Activated T-helper 17 cell treated with anti-CD3 and anti-CD28 coated beads, Interleukin-2, amount 50 U/mL, for 72 hours (primary cell): ENCODE data around the gene CDC42BPB. TPM values are rescaled to one million over a fixed set of nuclear protein-coding genes. Genes with fewer than 3 reads are reported as not detected.

ENCODE experiments used
- ATAC-seq: fragments of 150-1000 bp; cut with Tn5 transposase; replicated peaks from 2 replicates; pipeline ENCODE4 v1.10.0; 2021; ENCODE audit warnings: mild to moderate bottlenecking, moderate library complexity
- H3K27ac Mint-ChIP-seq: one replicate; pipeline ENCODE4 v1.8.0; 2022; ENCODE audit warnings: mixed read lengths
- H3K27me3 Mint-ChIP-seq: one replicate; pipeline ENCODE4 v1.8.0; 2022; ENCODE audit warnings: mixed read lengths
- H3K36me3 Mint-ChIP-seq: one replicate; pipeline ENCODE4 v1.8.0; 2022; ENCODE audit warnings: low read depth, mild to moderate bottlenecking, mixed read lengths
- H3K4me1 Mint-ChIP-seq: one replicate; pipeline ENCODE4 v1.8.0; 2022; ENCODE audit warnings: mixed read lengths
- H3K4me3 Mint-ChIP-seq: one replicate; pipeline ENCODE4 v1.8.0; 2022; ENCODE audit warnings: mild to moderate bottlenecking, mixed read lengths
- H3K9me3 Mint-ChIP-seq: one replicate; pipeline ENCODE4 v1.8.0; 2022; ENCODE audit warnings: mixed read lengths
- total RNA-seq, 2 donors: library from RNA; stranded (reverse); gene quantifications; one replicate each; pipeline ENCODE4 v1.2.3, GENCODE V29; 2022

Gene CDC42BPB
- total RNA-seq, 2 donors from 2014 or later: 7.2 to 7.3 TPM

- no peak overlapping the region for H3K4me3 Mint-ChIP-seq
- no peaks in the 10 kb centered on the region for H3K36me3 Mint-ChIP-seq
- H3K4me1 Mint-ChIP-seq: no peaks in the 10 kb centered on the region
- peaks cover 8% of the 10 kb centered on the region for H3K27me3 Mint-ChIP-seq
- no peaks in the 10 kb centered on the region for H3K9me3 Mint-ChIP-seq
- no peak for ATAC-seq
- H3K27ac Mint-ChIP-seq: no peak overlapping the region
Measured at GRCh38 chr14:102923925-102924486, 133.3 kb downstream of the CDC42BPB start.

DNA sequence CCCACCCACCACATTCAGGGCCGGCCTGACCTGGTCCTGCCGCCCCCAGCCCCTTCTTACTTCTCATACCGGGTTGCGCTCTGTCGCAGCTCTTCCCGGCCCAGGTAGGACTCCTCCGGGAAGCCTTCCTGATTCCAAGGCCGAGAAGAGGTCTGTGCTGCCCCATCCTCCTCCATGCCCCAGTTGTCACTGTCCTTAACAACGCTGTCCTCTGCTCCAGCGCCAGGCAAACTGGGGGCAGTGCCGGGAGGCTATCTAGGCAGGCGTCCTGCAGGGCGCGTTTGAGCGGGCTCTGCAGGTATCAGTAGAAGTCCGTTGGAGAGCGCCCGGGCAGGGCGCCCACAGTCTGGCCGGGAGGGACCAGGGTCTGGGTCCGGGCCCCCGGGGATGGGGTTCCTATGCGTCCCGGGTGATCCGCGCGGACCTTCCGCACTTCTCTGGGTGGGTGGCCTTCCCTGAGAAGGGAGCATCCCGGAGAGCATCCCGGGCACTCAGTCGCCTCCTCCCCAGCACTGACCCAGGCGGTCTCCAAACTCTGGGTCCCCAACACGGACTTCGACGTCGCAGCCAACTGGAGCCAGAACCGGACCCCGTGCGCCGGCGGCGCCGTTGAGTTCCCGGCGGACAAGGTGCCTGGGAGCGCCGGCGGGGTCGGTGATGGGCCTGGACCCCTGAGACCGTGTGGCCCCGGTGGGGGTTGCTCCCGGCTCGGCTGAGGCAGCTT is 134.0 kb downstream of the CDC42BPB start:
- Mint-ChIP-seq H3K9me3 (no peaks in the 10 kb centered on the region), H3K4me1 (no peaks in the 10 kb centered on the region), H3K4me3 (peak overlapping the region; percentile 48), H3K27me3 (peaks cover 8% of the 10 kb centered on the region), H3K36me3 (no peaks in the 10 kb centered on the region), H3K27ac (no peak overlapping the region)
- peak; percentile 34 for ATAC-seq

GRCh38 chr14:102922490-102923200 is 134.7 kb downstream of the CDC42BPB start, which contains the start of gene AMN:
Gene AMN, plus strand, starts transcription at chr14:102922663. Its CDS starts 26 bp downstream, at chr14:102922689.
- H3K27ac Mint-ChIP-seq: no peak within 1 kb of the TSS
- H3K4me1 Mint-ChIP-seq: no peaks in the 10 kb centered on the region
- H3K36me3 Mint-ChIP-seq: no peaks in the 10 kb centered on the region
- H3K27me3 Mint-ChIP-seq: peaks cover 8% of the 10 kb centered on the region
- peak within 1 kb of the TSS; percentile 48 for H3K4me3 Mint-ChIP-seq
- peak; percentile 34 for ATAC-seq
- H3K9me3 Mint-ChIP-seq: no peaks in the 10 kb centered on the region

GRCh38 chr14:102920998-102921304 is 136.4 kb downstream of the CDC42BPB start:
- H3K9me3 Mint-ChIP-seq: no peaks in the 10 kb centered on the region
- no peak overlapping the region for H3K27ac Mint-ChIP-seq
- no peak for ATAC-seq
- H3K27me3 Mint-ChIP-seq: peaks cover 2% of the 10 kb centered on the region
- H3K36me3 Mint-ChIP-seq: no peaks in the 10 kb centered on the region
- H3K4me3 Mint-ChIP-seq: no peak overlapping the region
- no peaks in the 10 kb centered on the region for H3K4me1 Mint-ChIP-seq

DNA sequence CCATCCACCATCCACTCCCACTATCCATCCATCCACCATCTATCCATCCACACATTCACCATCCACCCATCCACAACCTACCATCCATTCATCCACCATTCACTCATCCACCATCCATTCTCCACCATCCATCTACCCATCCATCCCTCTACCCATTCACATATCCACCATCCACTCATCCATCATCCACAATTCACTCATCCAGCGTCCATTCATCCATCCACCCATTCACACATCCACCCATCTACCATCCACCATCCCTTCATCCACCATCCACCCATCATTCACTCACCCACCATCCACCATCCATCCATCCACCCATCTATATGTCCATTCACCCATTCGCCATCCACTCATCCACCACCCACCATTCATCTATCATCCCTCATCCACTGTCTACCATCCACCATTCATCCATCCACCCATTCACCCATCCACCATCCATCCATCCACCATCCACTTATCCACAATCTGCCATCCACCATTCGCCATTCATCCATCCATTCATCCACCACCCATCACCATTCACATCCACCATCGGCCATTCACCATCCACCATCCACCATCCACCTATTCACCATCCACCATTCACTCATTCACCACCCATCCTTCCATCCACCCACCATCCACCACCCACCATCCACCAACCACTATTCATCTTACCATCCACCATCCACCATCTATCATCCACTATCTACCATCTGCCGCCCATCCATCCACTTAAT is 136.9 kb downstream of the CDC42BPB start:
- no peak overlapping the region for H3K27ac Mint-ChIP-seq
- no peaks in the 10 kb centered on the region for H3K4me1 Mint-ChIP-seq
- ATAC-seq: no peak
- no peaks in the 10 kb centered on the region for H3K9me3 Mint-ChIP-seq
- H3K36me3 Mint-ChIP-seq: no peaks in the 10 kb centered on the region
- H3K4me3 Mint-ChIP-seq: no peak overlapping the region
- H3K27me3 Mint-ChIP-seq: no peaks in the 10 kb centered on the region

GRCh38 chr14:102918438-102918837 is 138.9 kb downstream of the CDC42BPB start:
- Mint-ChIP-seq H3K9me3 (no peaks in the 10 kb centered on the region), H3K4me3 (no peak overlapping the region), H3K27ac (no peak overlapping the region), H3K27me3 (no peaks in the 10 kb centered on the region), H3K4me1 (no peaks in the 10 kb centered on the region), H3K36me3 (peaks cover 8% of the 10 kb centered on the region)
- no peak for ATAC-seq

DNA sequence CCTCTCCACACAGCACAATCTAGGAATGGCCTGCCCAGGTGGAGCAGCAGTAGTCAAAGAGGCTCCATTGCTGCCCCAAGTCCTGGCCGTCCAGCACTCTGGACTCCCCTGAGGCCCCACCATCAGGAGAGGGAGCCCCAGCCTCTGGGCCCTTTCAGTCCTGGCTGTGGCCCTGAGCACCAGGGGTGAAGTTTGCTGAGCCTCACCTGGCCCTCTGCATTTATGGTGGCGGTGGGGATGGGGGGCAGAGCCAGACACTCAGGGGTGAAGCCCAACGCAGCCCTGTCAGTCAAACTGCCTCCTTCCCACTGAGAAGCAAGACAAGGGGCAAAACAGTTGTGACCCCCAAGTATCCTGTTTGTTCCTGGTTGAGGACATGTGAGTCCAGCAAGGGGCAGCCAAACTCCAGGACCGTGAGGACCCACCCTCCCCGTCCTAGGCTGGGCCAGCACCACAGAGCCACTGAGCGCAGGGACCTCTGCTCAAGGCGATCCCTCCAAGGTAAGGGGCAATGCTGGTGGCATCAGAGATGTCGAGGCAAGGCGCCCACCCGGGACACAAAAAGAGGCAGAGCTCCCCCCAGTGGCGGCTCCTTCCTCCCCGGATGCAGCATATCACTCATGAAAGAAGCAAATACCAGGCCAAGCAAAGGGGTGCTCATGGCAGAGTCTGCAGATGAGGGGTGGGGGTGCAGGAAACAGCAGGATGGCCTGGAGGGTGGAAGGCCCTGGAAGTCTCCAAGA is 139.7 kb downstream of the CDC42BPB start:
- Mint-ChIP-seq H3K27me3 (no peaks in the 10 kb centered on the region), H3K4me3 (no peak overlapping the region), H3K4me1 (no peaks in the 10 kb centered on the region), H3K27ac (peak overlapping the region; percentile 19), H3K36me3 (peaks cover 8% of the 10 kb centered on the region), H3K9me3 (no peaks in the 10 kb centered on the region)
- peak; percentile 37 for ATAC-seq

- Mint-ChIP-seq H3K36me3 (peaks cover 14% of the 10 kb centered on the region), H3K4me3 (no peak overlapping the region), H3K9me3 (no peaks in the 10 kb centered on the region), H3K4me1 (no peaks in the 10 kb centered on the region), H3K27ac (peak overlapping the region; percentile 19), H3K27me3 (no peaks in the 10 kb centered on the region)
- peak; percentile 2 for ATAC-seq
Measured at GRCh38 chr14:102917056-102917385, 140.3 kb downstream of the CDC42BPB start.

GRCh38 chr14:102916347-102917055 is 140.8 kb downstream of the CDC42BPB start:
- Mint-ChIP-seq H3K27me3 (no peaks in the 10 kb centered on the region), H3K4me3 (no peak overlapping the region), H3K4me1 (no peaks in the 10 kb centered on the region), H3K9me3 (no peaks in the 10 kb centered on the region), H3K36me3 (peaks cover 20% of the 10 kb centered on the region), H3K27ac (peak overlapping the region; percentile 70)
- no peak for ATAC-seq

- H3K27ac Mint-ChIP-seq: peak overlapping the region; percentile 70
- H3K9me3 Mint-ChIP-seq: no peaks in the 10 kb centered on the region
- no peaks in the 10 kb centered on the region for H3K4me1 Mint-ChIP-seq
- ATAC-seq: no peak
- H3K4me3 Mint-ChIP-seq: no peak overlapping the region
- H3K36me3 Mint-ChIP-seq: peaks cover 30% of the 10 kb centered on the region
- H3K27me3 Mint-ChIP-seq: no peaks in the 10 kb centered on the region
Measured at GRCh38 chr14:102915292-102916110, 141.8 kb downstream of the CDC42BPB start.

GRCh38 chr14:102914474-102915291 is 142.7 kb downstream of the CDC42BPB start:
- H3K4me1 Mint-ChIP-seq: no peaks in the 10 kb centered on the region
- peaks cover 38% of the 10 kb centered on the region for H3K36me3 Mint-ChIP-seq
- ATAC-seq: no peak
- H3K27ac Mint-ChIP-seq: peak overlapping the region; percentile 61
- no peak overlapping the region for H3K4me3 Mint-ChIP-seq
- H3K27me3 Mint-ChIP-seq: no peaks in the 10 kb centered on the region
- no peaks in the 10 kb centered on the region for H3K9me3 Mint-ChIP-seq

DNA sequence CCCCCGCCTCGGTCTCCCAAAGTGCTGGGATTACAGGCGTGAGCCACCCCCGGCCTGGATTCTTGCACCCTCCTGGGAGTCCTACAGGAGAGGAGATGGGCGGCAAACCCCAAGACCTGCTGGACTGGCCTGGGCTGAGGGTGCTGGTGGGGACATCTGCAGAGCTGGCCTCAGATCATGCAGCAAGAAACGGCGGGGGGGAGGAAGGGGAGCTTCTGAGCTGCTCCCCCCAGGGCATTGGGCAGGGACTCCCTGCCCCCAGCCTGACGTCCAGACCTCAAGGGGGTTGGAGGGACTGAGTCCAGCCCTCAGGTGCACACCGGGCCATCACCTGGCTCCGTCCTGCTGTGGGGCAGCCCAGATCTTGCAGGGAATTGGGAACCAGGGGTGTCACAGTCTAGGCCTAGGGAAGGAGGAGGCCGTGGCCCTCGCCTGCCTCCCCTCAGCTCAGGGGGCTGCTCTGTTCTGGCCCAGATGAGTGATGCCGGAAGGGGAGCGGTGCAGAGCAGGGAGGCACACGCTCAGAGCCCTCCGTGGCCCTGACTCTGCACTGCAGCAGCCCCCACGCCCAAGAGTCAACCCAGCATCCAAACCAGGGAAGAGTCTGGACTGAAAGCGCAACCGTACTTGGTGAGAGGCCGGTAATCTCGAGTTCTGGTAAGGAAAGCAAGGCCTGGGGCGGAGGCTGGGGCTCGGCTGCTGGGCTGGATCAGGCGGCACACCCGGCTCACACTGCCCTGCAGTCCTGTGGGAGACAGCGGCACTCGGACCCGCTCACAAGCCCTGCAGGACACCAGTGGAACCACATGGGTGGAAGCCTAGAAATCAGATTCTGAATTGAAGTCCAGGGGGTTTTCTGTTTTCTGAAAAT is 143.8 kb downstream of the CDC42BPB start:
- ATAC-seq: no peak
- Mint-ChIP-seq H3K4me1 (no peaks in the 10 kb centered on the region), H3K4me3 (no peak overlapping the region), H3K27me3 (no peaks in the 10 kb centered on the region), H3K27ac (peak overlapping the region; percentile 61), H3K36me3 (peaks cover 45% of the 10 kb centered on the region), H3K9me3 (no peaks in the 10 kb centered on the region)
